Suprapubic skin (tissue), 3 donors: ENCODE results near the gene KRT71.

Experiments
- POLR2AphosphoS5 ChIP-seq, 3 donors: sonication (generic); formaldehyde crosslinking; IDR thresholded peaks; one replicate each; pipeline ENCODE4 v1.6.1; 2017; ENCODE audit warnings: antibody characterized with exemption in 3 of 3
- TF ChIP-seq, protein P1 (sequence below), 2 donors: fragments of 200-600 bp in 1 of 2; fragments of 450-650 bp in 1 of 2; sonication (generic) in 1 of 2; IDR thresholded peaks; one replicate each; pipeline ENCODE4 v1.5.1; 2016 to 2019; ENCODE audit warnings: antibody characterized with exemption in 2 of 2, mild to moderate bottlenecking in 1 of 2, moderate library complexity in 1 of 2

DNA sequence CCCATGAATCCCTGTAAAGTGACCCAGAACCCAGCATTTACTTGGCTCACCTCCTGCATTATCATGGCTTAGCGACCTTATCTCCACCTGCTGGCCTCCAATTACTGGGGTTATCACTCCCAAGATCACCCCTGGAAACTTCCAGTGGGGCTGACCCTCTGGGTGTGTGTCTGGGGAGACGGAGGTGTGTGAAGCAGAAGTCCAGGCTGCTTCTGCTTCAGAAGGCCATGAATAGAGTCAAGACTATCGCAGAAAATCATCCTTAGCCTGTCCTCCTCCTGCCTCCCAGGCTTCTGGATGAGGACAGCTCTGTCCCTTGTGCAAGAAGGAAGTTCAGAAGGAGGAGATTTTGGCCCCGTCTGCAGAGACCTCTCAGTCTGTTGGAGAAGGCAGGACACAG, 48.7 kb upstream of the KRT71 start:
- TF ChIP-seq, protein P1, sequence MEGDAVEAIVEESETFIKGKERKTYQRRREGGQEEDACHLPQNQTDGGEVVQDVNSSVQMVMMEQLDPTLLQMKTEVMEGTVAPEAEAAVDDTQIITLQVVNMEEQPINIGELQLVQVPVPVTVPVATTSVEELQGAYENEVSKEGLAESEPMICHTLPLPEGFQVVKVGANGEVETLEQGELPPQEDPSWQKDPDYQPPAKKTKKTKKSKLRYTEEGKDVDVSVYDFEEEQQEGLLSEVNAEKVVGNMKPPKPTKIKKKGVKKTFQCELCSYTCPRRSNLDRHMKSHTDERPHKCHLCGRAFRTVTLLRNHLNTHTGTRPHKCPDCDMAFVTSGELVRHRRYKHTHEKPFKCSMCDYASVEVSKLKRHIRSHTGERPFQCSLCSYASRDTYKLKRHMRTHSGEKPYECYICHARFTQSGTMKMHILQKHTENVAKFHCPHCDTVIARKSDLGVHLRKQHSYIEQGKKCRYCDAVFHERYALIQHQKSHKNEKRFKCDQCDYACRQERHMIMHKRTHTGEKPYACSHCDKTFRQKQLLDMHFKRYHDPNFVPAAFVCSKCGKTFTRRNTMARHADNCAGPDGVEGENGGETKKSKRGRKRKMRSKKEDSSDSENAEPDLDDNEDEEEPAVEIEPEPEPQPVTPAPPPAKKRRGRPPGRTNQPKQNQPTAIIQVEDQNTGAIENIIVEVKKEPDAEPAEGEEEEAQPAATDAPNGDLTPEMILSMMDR (IDR thresholded peaks at IDR 0.05): no peak
- no peak for TF ChIP-seq POLR2AphosphoS5 (IDR thresholded peaks at IDR 0.05)
